HUES64 (cell line): ENCODE results near the gene MBNL1.

Experiments used
- H3K27ac ChIP-seq: 2 replicates; pipeline ENCODE4 v1.7.0; 2013; ENCODE audit warnings: low read depth, low read length, inconsistent platforms
- H3K27me3 ChIP-seq: 2 replicates; pipeline ENCODE4 v1.6.1; 2013; ENCODE audit warnings: mild to moderate bottlenecking, low read length; ENCODE audit not compliant: insufficient read depth
- H3K36me3 ChIP-seq: 2 replicates; pipeline ENCODE4 v1.6.1; 2013; ENCODE audit warnings: mild to moderate bottlenecking, low read length; ENCODE audit not compliant: insufficient read depth
- H3K4me1 ChIP-seq: 2 replicates; pipeline ENCODE4 v1.6.1; 2013; ENCODE audit warnings: mild to moderate bottlenecking, low read length, moderate library complexity; ENCODE audit not compliant: insufficient read depth
- H3K4me3 ChIP-seq: 2 replicates; pipeline ENCODE4 v1.5.1; 2013; ENCODE audit warnings: mild to moderate bottlenecking, low read length, moderate library complexity
- H3K9ac ChIP-seq: 2 replicates; pipeline ENCODE4 v1.6.1; 2013; ENCODE audit warnings: mild to moderate bottlenecking, low read depth, low read length
- H3K9me3 ChIP-seq: 2 replicates; pipeline ENCODE4 v1.6.1; 2013; ENCODE audit warnings: low read depth, low read length; ENCODE audit not compliant: insufficient read depth
- WGBS: fragments of 150-250, 120-280 bp; methylation state at CpG from one replicate; pipeline ENCODE4 v1.1.7; 2013; ENCODE audit warnings: missing lambda C conversion rate; 5-methylcytosine and 5-hydroxymethylcytosine counted together

MBNL1 gene

GRCh38 chr3:152508705-152509104 lies 240.0 kb downstream of the MBNL1 start:
- Histone ChIP-seq H3K9me3 (no peaks in the 10 kb centered on the region), H3K4me3 (no peak overlapping the region), H3K27me3 (no peaks in the 10 kb centered on the region), H3K36me3 (no peaks in the 10 kb centered on the region), H3K9ac (no peak overlapping the region), H3K27ac (no peak overlapping the region), H3K4me1 (no peaks in the 10 kb centered on the region)
- WGBS, result no CpG with 5 or more reads among the region's 1 CpG

GRCh38 chr3:152511904-152512303 lies 243.2 kb downstream of the MBNL1 start:
- Histone ChIP-seq H3K4me3 (no peak overlapping the region), H3K27me3 (no peaks in the 10 kb centered on the region), H3K36me3 (no peaks in the 10 kb centered on the region), H3K4me1 (peaks cover 19% of the 10 kb centered on the region), H3K27ac (no peak overlapping the region), H3K9ac (no peak overlapping the region), H3K9me3 (no peaks in the 10 kb centered on the region)
- 96% methylated on average over 4 of the region's 4 CpGs for WGBS

DNA sequence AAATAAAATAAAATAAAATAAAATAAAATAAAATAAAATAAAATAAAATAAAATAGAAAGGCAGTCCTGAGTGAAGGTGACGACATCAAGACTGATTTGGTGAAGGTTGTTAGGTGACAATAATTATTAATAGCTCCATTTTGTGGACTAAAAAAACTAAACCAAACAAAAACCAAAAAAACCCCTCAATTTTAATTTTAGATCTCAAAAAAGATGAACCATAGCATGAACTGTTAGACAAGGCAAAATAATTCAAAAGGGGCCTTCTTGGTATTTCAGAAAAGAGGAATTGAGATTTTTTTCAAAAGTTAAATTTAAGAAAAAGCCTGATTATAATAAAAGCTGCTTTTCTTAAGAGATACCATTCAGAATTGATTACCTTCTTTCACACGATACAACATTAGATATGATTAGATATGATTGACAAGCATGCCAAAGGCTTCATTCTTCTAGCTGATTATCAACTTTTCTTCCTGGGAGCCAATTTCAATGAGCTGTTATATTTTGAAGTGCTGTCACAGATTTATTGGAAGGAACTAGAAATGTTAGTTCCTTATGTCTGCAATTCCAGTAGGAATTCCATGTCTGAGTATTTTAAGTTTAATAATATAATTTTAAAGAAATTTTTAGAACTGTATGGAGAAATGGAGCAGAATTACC lies 244.7 kb downstream of the MBNL1 start:
- no peaks in the 10 kb centered on the region for H3K27me3 ChIP-seq
- H3K27ac ChIP-seq, result no peak overlapping the region
- H3K9ac ChIP-seq, result no peak overlapping the region
- no peaks in the 10 kb centered on the region for H3K36me3 ChIP-seq
- no peak overlapping the region for H3K4me3 ChIP-seq
- WGBS, result no CpG with 5 or more reads among the region's 2 CpGs
- no peaks in the 10 kb centered on the region for H3K9me3 ChIP-seq
- H3K4me1 ChIP-seq, result peaks cover 31% of the 10 kb centered on the region
